C4-2B (cell line): ENCODE measurements around the gene STMND1.

Source experiments
- H3K27ac ChIP-seq: fragments of 450-650 bp; 2 replicates; pipeline ENCODE4 v1.5.1; 2017
- ZFX ChIP-seq: fragments of 450-650 bp; IDR thresholded peaks from 2 replicates; pipeline ENCODE4 v1.6.1; 2017
- TF ChIP-seq, protein P1 (sequence below): fragments of 450-650 bp; conservative IDR thresholded peaks from 2 replicates; pipeline ENCODE4 v1.5.1; 2017; ENCODE audit warnings: mild to moderate bottlenecking

The STMND1 gene

DNA sequence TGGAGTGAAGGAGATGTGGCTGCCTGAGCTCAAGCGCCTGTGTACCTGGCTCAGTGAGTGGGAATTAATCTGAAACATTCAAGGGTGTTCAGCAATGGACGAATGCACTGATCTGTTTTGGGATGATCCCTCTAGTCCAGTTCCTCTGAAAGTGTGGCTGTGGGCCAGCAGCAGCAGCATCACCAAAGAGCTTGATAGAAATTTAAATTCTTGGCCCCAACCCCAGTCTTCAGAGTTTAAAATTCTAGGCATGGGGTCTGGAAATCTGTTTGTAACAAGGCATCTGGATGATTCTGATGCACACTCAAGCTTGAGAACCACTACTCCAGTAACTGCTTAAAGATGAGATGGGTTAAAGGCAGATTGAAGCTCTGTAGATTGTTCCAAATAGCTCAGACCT is 59.2 kb downstream of the STMND1 start:
- peak overlapping the region; percentile 68 for H3K27ac ChIP-seq
- TF ChIP-seq ZFX, result no peak
- TF ChIP-seq, protein P1, sequence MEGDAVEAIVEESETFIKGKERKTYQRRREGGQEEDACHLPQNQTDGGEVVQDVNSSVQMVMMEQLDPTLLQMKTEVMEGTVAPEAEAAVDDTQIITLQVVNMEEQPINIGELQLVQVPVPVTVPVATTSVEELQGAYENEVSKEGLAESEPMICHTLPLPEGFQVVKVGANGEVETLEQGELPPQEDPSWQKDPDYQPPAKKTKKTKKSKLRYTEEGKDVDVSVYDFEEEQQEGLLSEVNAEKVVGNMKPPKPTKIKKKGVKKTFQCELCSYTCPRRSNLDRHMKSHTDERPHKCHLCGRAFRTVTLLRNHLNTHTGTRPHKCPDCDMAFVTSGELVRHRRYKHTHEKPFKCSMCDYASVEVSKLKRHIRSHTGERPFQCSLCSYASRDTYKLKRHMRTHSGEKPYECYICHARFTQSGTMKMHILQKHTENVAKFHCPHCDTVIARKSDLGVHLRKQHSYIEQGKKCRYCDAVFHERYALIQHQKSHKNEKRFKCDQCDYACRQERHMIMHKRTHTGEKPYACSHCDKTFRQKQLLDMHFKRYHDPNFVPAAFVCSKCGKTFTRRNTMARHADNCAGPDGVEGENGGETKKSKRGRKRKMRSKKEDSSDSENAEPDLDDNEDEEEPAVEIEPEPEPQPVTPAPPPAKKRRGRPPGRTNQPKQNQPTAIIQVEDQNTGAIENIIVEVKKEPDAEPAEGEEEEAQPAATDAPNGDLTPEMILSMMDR, result no peak

DNA sequence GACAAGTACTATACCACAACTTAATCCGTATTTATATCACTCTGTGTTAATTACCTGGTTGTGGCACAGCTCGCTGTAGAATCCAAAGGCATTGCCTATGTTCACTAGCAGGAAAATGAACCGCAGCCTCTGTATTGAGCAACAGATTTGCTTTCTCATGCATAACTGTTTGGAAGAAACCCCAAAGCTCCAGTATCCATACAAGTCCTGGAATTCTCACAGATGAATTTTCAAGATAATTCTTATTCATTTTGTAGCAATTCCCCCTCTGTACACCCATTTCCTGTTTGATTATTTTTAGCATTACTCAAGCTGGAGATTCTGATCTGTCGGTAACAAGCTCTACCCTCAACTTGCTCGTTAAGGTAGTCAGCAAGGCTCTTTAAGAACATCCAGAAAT is 63.5 kb downstream of the STMND1 start:
- TF ChIP-seq, protein P1, result no peak
- no peak for TF ChIP-seq ZFX
- H3K27ac ChIP-seq, result no peak overlapping the region

DNA sequence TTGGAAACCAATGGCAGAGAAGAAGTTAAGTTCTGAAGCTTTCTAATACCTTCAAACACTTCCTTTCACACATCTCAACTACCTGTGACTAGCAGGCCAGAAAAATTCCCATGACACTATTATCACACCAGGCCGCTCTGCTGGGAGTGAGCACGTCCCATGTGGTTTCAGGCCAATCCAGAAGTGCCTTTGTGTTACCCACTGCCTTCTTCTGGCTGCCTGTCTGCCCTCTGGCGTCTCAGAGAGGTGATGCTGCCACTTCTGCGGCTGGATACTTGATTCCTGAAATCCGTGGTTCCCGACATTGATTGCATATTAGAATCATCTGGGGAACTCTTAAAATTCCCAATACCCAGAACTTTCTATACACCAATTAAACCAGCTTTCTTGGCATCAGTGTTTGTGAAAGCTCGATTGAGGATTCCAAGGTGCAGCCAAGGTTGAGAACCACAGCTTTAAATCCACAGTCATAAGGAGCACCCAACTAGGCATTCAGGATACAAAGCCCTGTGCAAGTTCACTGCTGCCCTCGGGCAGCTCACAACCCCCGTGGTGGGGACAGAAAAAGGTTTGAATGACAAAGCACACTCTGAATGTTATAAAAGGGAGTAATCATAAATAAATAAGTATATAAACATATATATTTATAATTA is 65.6 kb downstream of the STMND1 start:
- no peak overlapping the region for H3K27ac ChIP-seq
- TF ChIP-seq ZFX, result no peak
- TF ChIP-seq, protein P1, result peak; percentile 62

DNA sequence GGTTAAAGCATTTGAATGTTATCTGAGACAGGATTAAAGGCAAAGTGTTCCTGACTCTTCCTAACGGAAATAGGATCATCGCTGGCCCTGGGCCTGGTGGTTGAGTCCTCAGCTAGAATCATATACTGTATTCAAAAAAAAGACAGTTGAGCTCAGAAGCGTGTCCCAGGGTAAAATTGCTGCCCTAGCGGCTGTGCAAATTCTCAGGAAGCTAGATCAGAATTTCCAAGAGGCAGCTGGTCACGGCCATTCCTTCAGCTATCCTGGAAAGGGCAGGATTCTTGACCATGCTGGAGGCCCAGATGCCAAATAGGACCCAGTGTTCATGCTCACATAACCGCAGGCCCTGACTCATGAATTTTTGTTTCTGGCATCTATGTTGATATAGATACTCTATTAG is 67.4 kb downstream of the STMND1 start:
- no peak for TF ChIP-seq ZFX
- TF ChIP-seq, protein P1, result no peak
- no peak overlapping the region for H3K27ac ChIP-seq

DNA sequence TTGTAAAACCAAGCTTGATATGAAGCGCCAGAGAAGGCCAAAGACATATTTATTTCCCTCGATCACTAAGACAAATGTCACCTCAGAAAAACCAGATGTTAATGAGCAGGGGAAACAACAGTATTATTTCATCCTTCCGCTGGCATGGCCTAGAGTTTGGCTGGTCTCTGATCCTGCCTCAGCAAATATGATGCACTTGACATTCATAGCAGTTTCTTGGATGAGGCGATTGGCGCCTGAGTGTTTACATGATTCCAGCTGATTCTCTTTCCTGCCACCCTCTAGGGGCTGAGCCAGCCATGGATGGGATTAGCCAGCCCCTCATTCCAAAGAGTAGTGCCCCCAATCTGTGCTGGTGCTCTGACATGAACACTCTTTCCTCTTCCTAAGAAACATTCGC is 67.9 kb downstream of the STMND1 start:
- TF ChIP-seq, protein P1, result no peak

DNA sequence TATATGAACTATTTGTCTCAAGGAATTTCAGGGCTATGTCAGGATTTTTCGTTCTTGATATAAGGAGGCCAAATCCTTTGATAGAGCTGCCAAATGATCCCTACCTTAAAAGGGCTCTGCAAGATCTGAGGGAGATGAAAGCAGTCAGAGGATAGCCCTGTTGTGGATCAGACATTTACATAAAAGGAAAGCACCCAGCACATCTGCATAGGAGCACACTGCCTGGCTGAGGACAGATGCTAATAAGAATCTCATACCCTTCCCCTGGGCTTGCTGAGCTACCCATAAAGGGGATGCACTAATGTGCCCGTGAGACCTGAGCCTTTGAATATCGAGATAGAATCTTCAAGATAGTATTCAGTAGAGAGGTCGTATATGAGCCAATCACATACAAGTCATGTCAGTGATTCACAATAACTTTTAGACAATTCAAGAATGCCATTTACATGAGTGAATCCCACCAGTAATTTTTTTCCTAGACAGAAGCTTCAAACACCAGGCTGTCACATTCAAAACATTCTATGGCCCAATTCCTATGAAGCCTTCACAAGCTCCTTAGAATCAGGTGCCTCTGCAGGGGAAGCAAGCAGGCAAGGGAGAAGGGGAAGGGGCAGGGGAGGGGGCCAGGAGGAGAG is 71.1 kb downstream of the STMND1 start:
- TF ChIP-seq ZFX, result no peak
- TF ChIP-seq, protein P1, result no peak
- H3K27ac ChIP-seq, result no peak overlapping the region

More for the DNA sequence above, 67.9 kb downstream of the STMND1 start:
- H3K27ac ChIP-seq, result no peak overlapping the region

DNA sequence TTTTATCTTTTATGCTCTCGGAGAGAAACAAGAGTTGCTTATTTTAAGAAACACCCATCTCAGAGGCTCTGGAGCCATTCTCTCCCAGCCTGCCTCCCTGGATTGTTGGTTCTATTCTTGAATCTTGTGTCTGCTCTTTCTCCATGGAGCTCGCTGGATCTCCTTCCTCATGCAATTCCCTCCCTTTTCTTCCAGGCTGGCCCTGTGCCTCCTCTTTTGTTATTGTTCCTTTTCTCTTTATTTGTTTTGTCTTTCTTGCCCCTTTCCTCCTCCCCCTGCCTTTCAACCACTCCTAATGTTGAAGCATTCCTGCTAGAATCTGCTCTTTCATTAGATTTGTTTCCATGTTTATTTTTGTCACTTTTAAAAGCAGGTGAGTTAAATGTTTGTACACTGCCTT is 76.5 kb downstream of the STMND1 start:
- no peak overlapping the region for H3K27ac ChIP-seq
- TF ChIP-seq, protein P1, result no peak
- TF ChIP-seq ZFX, result no peak
